CD14-positive monocyte (primary cell): ENCODE measurements around the gene ATXN1L. TPM values are rescaled to one million over a fixed set of nuclear protein-coding genes. Genes with fewer than 3 reads are reported as not detected.

Experiments used
- DNase-seq, 3 donors: peaks; one replicate each; pipeline ENCODE4 v3.0.0-alpha.2; 2011 to 2022
- H2AFZ ChIP-seq: 2 replicates; pipeline ENCODE4 v1.6.0; 2012; ENCODE audit warnings: mild to moderate bottlenecking, low read depth, low read length, inconsistent platforms; ENCODE audit not compliant: insufficient read depth, poor library complexity, severe bottlenecking
- H3K27ac ChIP-seq, 2 donors: 1 replicate in 1 of 2; 2 replicates in 1 of 2; pipeline ENCODE4 v1.5.1; 2012 to 2013; ENCODE audit warnings: low read length in 2 of 2, control low read depth in 1 of 2, inconsistent platforms in 1 of 2, low read depth in 1 of 2, mild to moderate bottlenecking in 1 of 2
- H3K27me3 ChIP-seq, 2 donors: one replicate each; pipeline versions ENCODE4 v1.6.0 to v1.6.1; 2011 to 2013; ENCODE audit warnings: low read length in 2 of 2; ENCODE audit not compliant: control insufficient read depth in 2 of 2, insufficient read depth in 2 of 2
- H3K36me3 ChIP-seq, 2 donors: replicated peaks in 1 of 2; 1 replicate in 1 of 2; 2 replicates in 1 of 2; pipeline versions ENCODE4 v1.5.1 to v1.6.1; 2012 to 2013; ENCODE audit warnings: low read length in 2 of 2, control low read depth in 1 of 2, inconsistent platforms in 1 of 2, mild to moderate bottlenecking in 1 of 2; ENCODE audit not compliant: insufficient read depth in 2 of 2, control insufficient read depth in 1 of 2
- H3K4me1 ChIP-seq, 2 donors: 1 replicate in 1 of 2; 2 replicates in 1 of 2; pipeline versions ENCODE4 v1.5.1 to v1.6.1; 2012 to 2013; ENCODE audit warnings: low read length in 2 of 2, control low read depth in 1 of 2, inconsistent platforms in 1 of 2, mild to moderate bottlenecking in 1 of 2, moderate library complexity in 1 of 2; ENCODE audit not compliant: insufficient read depth in 2 of 2, control insufficient read depth in 1 of 2
- H3K4me2 ChIP-seq: replicated peaks from 2 replicates; pipeline ENCODE3; 2012; ENCODE audit warnings: low read length, moderate library complexity, mild to moderate bottlenecking; ENCODE audit not compliant: poor library complexity, severe bottlenecking; ENCODE audit errors: extremely low read depth
- H3K4me3 ChIP-seq, 3 experiments: fragments of 200-600 bp in 1 of 3; sonication (generic) in 1 of 3; replicated peaks in 1 of 3; 1 replicate in 2 of 3; 2 replicates in 1 of 3; pipeline ENCODE4 v1.5.1; 2011 to 2013; ENCODE audit warnings: low read length in 3 of 3, mild to moderate bottlenecking in 3 of 3, control low read depth in 2 of 3, low read depth in 2 of 3, inconsistent platforms in 1 of 3, moderate library complexity in 1 of 3
- H3K79me2 ChIP-seq: 2 replicates; pipeline ENCODE4 v1.6.0; 2012; ENCODE audit warnings: mild to moderate bottlenecking, control low read depth, inconsistent platforms, low read length, moderate library complexity; ENCODE audit not compliant: insufficient read depth
- H3K9ac ChIP-seq: 2 replicates; pipeline ENCODE4 v1.6.0; 2017; ENCODE audit warnings: low read length, mild to moderate bottlenecking; ENCODE audit not compliant: insufficient read depth, poor library complexity, severe bottlenecking
- H3K9me3 ChIP-seq, 2 donors: replicated peaks in 1 of 2; 1 replicate in 1 of 2; 2 replicates in 1 of 2; pipeline versions ENCODE4 v1.5.1 to v1.6.1; 2012 to 2013; ENCODE audit warnings: low read length in 2 of 2, control low read depth in 1 of 2; ENCODE audit not compliant: control insufficient read depth in 1 of 2, insufficient read depth in 1 of 2
- H4K20me1 ChIP-seq: 2 replicates; pipeline ENCODE4 v1.6.0; 2012; ENCODE audit warnings: mild to moderate bottlenecking, low read length, control low read depth, moderate library complexity; ENCODE audit not compliant: insufficient read depth
- H3K27ac Mint-ChIP-seq, 7 donors: one replicate each; pipeline ENCODE4 v1.8.0; 2020; ENCODE audit warnings: mild to moderate bottlenecking in 7 of 7, mixed read lengths in 7 of 7, moderate library complexity in 6 of 7, inconsistent platforms in 2 of 7
- H3K27me3 Mint-ChIP-seq, 3 donors: one replicate each; pipeline ENCODE4 v1.8.0; 2021 to 2022; ENCODE audit warnings: low read depth in 3 of 3, mild to moderate bottlenecking in 3 of 3, mixed read lengths in 3 of 3, moderate library complexity in 3 of 3, inconsistent platforms in 1 of 3
- H3K36me3 Mint-ChIP-seq, 2 donors: one replicate each; pipeline ENCODE4 v1.8.0; 2020; ENCODE audit warnings: mixed read lengths in 2 of 2, inconsistent platforms in 1 of 2, mild to moderate bottlenecking in 1 of 2
- H3K4me1 Mint-ChIP-seq: one replicate; pipeline ENCODE4 v1.8.0; 2020; ENCODE audit warnings: mild to moderate bottlenecking, mixed read lengths
- H3K4me3 Mint-ChIP-seq, 2 donors: one replicate each; pipeline ENCODE4 v1.8.0; 2020; ENCODE audit warnings: mild to moderate bottlenecking in 2 of 2, mixed read lengths in 2 of 2, moderate library complexity in 1 of 2
- H3K9me3 Mint-ChIP-seq, 7 donors: one replicate each; pipeline ENCODE4 v1.8.0; 2020 to 2022; ENCODE audit warnings: mixed read lengths in 7 of 7, mild to moderate bottlenecking in 6 of 7, moderate library complexity in 6 of 7, inconsistent platforms in 2 of 7
- CTCF ChIP-seq: fragments of 200-600 bp; IDR thresholded peaks from one replicate; pipeline ENCODE4 v1.8.0; 2022; ENCODE audit warnings: antibody characterized with exemption, mild to moderate bottlenecking
- WGBS: methylation state at CpG from one replicate; pipeline ENCODE4 v1.1.5; 2013; ENCODE audit warnings: missing lambda C conversion rate; ENCODE audit not compliant: insufficient coverage; 5-methylcytosine and 5-hydroxymethylcytosine counted together
- intact Hi-C, 2 donors: fragments of 100-400 bp; cut with micrococcal nuclease; formaldehyde crosslinking; loops; one replicate each; pipeline versions ENCODE4 v1.15.0 to v1.15.1; 2023
- polyA plus RNA-seq, 3 donors: library from polyadenylated mRNA; depleted of rRNA in 1 of 3; unstranded in 2 of 3; stranded (reverse) in 1 of 3; fragments of 300-500 nt in 2 of 3; fragments of >200 nt in 1 of 3; fragmentation: Illumina TruSeq in 2 of 3; gene quantifications; 1 replicate in 2 of 3; 2 replicates in 1 of 3; pipeline ENCODE4 v1.2.3, GENCODE V29; 2012 to 2021

ATXN1L gene
- polyA plus RNA-seq, 3 donors: 6.7 to 27.9 (median 10.0) TPM

DNA sequence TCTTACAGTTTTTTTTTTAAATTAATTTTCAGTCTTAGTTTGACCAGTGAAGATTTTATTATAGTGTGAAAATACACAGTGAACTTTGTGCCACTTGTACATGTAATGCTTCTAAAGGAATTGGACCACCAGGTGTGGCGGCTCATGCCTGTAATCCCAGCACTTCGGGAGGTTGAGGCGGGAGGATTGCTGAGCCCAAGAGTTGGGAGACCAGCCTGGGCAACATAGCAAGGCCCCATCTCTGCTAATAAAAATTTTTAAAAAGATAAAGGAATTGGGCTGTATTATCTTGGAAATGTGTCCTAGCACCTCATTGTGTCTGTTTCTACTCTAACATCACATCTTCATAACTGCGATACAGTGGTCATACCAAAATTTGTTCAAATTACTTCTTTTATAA is 53.4 kb downstream of the ATXN1L start:
- DNase-seq: no peak
- no peak overlapping the region for H3K4me2 ChIP-seq
- intact Hi-C loops: loop anchor here (5.0 to 10.0 kb wide), 3 partner anchors 52 to 196 kb away; partner anchors contain the start of genes AP1G1 (in 1 of the 2), ATXN1L (in 1 of the 2), DHX38 (in 1 of the 2) and TXNL4B (in 1 of the 2)
- peaks cover 25 to 54% of the 10 kb centered on the region in 2 donors for H3K4me1 ChIP-seq
- WGBS: 100% methylated on average over 3 of the region's 4 CpGs
- peaks cover 79% of the 10 kb centered on the region for H4K20me1 ChIP-seq
- no peaks in the 10 kb centered on the region for H3K27me3 ChIP-seq
- H3K9ac ChIP-seq: no peak overlapping the region
- no peak overlapping the region for H3K27ac ChIP-seq
- peaks cover 0 to 7% of the 10 kb centered on the region in 2 donors for H3K36me3 ChIP-seq
- Mint-ChIP-seq H3K9me3 (no peaks in the 10 kb centered on the region), H3K27ac (peak overlapping the region in 2 of 7 donors; percentile 24 to 89), H3K4me3 (no peak overlapping the region), H3K36me3 (peaks cover 2 to 18% of the 10 kb centered on the region in 2 donors), H3K4me1 (peaks cover 48% of the 10 kb centered on the region), H3K27me3 (peaks cover 0 to 2% (median 0%) of the 10 kb centered on the region in 3 donors)
- peaks cover 100% of the 10 kb centered on the region for H3K79me2 ChIP-seq
- no peaks in the 10 kb centered on the region for H3K9me3 ChIP-seq
- TF ChIP-seq CTCF: no peak
- no peak overlapping the region for H3K4me3 ChIP-seq
- H2AFZ ChIP-seq: no peak overlapping the region

- Histone ChIP-seq H2AFZ (no peak overlapping the region), H3K36me3 (peaks cover 0 to 7% of the 10 kb centered on the region in 2 donors), H4K20me1 (peaks cover 100% of the 10 kb centered on the region), H3K27me3 (no peaks in the 10 kb centered on the region), H3K4me2 (no peak overlapping the region), H3K9ac (no peak overlapping the region), H3K27ac (peak overlapping the region in 1 of 2 donors; percentile 51), H3K79me2 (peaks cover 100% of the 10 kb centered on the region), H3K4me3 (no peak overlapping the region), H3K9me3 (peaks cover 0 to 3% of the 10 kb centered on the region in 2 donors), H3K4me1 (peaks cover 23 to 55% of the 10 kb centered on the region in 2 donors)
- no CpG with 5 or more reads among the region's 5 CpGs for WGBS
- H3K4me1 Mint-ChIP-seq: peaks cover 60% of the 10 kb centered on the region
- peaks cover 0 to 26% of the 10 kb centered on the region in 2 donors for H3K36me3 Mint-ChIP-seq
- H3K9me3 Mint-ChIP-seq: peaks cover 0 to 2% (median 0%) of the 10 kb centered on the region in 7 donors
- no peak for DNase-seq
- peaks cover 0 to 2% (median 0%) of the 10 kb centered on the region in 3 donors for H3K27me3 Mint-ChIP-seq
- no peak for TF ChIP-seq CTCF
- intact Hi-C loops: no loop called here
- no peak overlapping the region for H3K4me3 Mint-ChIP-seq
- H3K27ac Mint-ChIP-seq: peak overlapping the region in 3 of 7 donors; percentile 6 to 79 (median 27)
These were observed 57.0 kb downstream of the ATXN1L start for GRCh38 chr16:71902656-71903365.
